Ureter (tissue), 1 donor: ENCODE results near the gene NRIP2. TPM values are rescaled to one million over a fixed set of nuclear protein-coding genes. Genes with fewer than 3 reads are reported as not detected.
"Not testable (repeated sequence)": the region's sequence is repeated elsewhere in the genome, so short reads cannot be mapped to it uniquely, and the experiment has no call there.

ENCODE experiments used
- DNase-seq: peaks from one replicate; pipeline ENCODE4 v3.0.0-alpha.2; 2020; ENCODE audit warnings: low spot score
- total RNA-seq: library from RNA; stranded (reverse); gene quantifications from one replicate; pipeline ENCODE4 v1.2.4, GENCODE V29; 2023
- donor health status: DM: yes; HTN: yes; CAD: no.

NRIP2 gene, protein sequence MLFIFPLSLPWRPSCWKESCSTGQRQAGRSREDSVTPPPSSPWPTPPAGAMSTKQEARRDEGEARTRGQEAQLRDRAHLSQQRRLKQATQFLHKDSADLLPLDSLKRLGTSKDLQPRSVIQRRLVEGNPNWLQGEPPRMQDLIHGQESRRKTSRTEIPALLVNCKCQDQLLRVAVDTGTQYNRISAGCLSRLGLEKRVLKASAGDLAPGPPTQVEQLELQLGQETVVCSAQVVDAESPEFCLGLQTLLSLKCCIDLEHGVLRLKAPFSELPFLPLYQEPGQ
- 3.6 TPM for total RNA-seq

DNA sequence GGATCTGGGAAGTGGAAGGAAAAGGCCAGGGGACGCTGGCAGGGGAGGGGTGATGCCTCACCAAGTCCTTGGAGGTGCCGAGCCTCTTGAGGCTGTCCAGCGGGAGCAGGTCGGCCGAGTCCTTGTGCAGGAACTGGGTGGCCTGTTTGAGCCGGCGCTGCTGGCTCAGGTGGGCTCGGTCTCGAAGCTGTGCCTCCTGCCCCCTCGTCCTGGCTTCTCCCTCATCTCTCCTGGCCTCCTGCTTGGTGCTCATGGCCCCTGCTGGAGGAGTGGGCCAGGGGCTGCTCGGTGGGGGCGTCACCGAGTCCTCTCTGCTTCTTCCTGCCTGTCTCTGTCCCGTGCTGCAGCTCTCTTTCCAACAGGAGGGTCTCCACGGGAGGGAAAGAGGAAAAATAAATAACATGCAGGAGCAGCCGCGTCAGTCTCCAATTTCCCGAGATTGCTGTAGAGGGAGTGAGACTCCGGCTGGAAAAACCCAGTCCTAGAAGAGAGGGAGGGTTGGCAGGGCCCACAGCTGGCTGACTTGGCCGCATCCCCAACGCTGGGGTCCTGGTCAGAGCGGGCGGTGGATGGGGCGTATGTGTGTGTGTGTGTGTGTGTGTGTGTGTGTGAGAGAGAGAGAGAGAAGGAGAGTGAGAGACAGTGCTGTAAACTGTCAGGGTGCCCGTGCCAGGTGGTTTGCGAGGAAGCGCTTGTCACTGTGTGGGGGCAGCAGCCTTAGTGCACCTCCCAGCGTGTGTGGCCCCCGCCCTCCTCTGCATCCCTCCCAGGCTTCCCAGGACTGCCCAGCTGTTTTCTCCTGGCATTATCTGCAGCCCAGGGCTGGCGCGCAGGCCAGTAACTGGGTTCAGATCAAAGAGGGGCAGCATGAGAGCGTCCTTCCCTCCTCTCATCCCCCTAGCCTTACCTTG lies at the start of gene NRIP2:
TSS of gene NRIP2 (minus strand) at position 455 of the 911 bp plus-strand sequence. CDS start at position 403, 52 bp downstream.
- DNase-seq = no peak

DNA sequence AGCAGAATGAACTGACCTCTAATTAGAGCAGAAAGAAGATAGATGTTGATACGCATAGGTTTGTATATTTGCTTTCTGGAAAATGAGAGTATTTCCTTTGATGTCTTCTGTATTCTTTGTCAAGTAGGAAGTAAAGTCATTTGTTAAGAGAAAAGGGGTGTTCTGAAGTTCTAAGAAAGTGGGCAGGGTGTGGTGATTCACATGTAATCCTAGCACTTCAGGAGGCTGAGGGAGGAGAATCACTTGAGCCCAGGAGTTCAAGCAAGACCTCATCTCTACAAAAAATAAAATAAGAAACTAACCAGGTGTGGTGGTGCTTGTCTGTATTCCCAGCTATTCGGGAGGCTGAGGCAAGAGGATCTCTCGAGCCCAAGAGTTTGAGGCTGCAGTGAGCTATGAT lies 45.0 kb upstream of the NRIP2 start:
- DNase-seq = no peak

- DNase-seq = no peak
Measured at GRCh38 chr12:2877953-2878732, 43.3 kb upstream of the NRIP2 start.

GRCh38 chr12:2877047-2877952 lies 42.5 kb upstream of the NRIP2 start, which contains the start of the genes FOXM1 and RHNO1:
Gene FOXM1 (minus strand): TSS chr12:2877174. CDS start chr12:2874478, 2,696 bp downstream.
Gene RHNO1 (plus strand): TSS chr12:2877223. CDS start chr12:2885367, 8,144 bp downstream.
- DNase-seq = peak; percentile 92

GRCh38 chr12:2876431-2877046 lies 41.7 kb upstream of the NRIP2 start:
- DNase-seq = no peak

- not testable (repeated sequence) for DNase-seq
Measured at GRCh38 chr12:2868986-2869632, 34.3 kb upstream of the NRIP2 start.

GRCh38 chr12:2864198-2864597 lies 29.4 kb upstream of the NRIP2 start:
- DNase-seq = no peak

DNA sequence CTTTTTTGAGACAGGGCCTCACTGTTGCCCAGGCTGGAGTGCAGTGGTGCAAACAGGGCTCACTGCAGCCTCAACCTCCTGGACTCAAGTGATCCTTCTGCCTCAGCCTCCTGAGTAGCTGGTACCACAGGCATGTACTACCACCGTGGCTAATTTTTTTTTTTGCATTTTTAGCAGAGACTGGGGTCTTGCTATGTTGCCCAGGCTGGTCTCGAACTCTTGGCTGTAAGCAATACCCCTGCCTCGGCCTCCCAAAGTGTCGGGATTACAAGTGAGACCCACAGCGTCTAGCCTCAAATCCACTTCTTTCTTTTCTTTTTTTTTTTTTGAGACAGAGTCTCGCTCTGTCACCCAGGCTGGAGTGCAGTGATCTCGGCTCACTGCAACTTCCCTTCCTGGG lies 28.6 kb upstream of the NRIP2 start:
- not testable (repeated sequence) for DNase-seq

- DNase-seq = no peak
Measured at GRCh38 chr12:2862876-2863275, 28.0 kb upstream of the NRIP2 start.

DNA sequence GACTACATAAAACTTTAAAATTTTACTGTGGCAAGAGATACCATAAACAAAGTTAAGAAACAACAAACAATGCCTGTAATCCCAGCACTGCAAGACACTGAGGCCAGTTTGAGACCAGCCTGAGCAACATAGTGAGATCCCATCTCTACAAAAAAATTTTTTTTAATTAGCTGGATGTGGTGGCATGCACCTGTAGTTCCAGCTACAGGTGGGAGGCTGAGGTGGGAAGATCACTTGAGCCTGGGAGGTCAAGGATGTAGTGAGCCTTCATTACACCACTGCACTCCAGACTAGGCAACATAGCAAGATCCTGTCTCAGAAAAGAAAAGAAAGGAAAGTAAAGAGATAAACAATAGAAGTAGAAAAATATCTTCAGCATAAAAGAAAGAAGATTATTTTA lies 25.3 kb upstream of the NRIP2 start:
- no peak for DNase-seq

- DNase-seq = no peak
Measured at GRCh38 chr12:2858944-2859421, 24.1 kb upstream of the NRIP2 start.

DNA sequence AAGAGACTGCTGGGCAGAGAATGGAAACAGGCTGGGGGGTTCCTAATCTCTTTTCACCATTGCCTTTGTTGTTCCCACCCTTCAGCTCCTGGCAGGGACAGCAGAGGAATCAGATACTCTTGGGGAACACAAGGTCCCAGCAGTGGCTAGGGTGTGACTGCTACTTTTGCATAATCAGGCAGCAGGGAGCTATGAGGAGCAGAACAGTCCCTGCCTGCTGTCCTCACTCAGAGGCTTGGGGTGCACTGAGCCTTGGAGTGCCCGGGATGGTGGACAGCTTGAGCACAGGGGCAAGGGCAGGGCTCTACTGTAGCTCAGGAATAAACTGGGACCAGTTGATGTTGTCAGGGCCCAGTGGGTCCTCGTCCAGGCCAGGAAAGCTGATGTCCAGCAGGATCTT lies 23.5 kb upstream of the NRIP2 start:
- DNase-seq = no peak

- DNase-seq = no peak
Measured at GRCh38 chr12:2857576-2857975, 22.7 kb upstream of the NRIP2 start.

- DNase-seq = no peak
Measured at GRCh38 chr12:2857021-2857431, 22.2 kb upstream of the NRIP2 start, which contains the start of gene TEX52. Gene TEX52 (minus strand): TSS chr12:2857039. CDS start chr12:2857026, 13 bp downstream.

- DNase-seq = no peak
Measured at GRCh38 chr12:2856051-2856450, 21.2 kb upstream of the NRIP2 start.

DNA sequence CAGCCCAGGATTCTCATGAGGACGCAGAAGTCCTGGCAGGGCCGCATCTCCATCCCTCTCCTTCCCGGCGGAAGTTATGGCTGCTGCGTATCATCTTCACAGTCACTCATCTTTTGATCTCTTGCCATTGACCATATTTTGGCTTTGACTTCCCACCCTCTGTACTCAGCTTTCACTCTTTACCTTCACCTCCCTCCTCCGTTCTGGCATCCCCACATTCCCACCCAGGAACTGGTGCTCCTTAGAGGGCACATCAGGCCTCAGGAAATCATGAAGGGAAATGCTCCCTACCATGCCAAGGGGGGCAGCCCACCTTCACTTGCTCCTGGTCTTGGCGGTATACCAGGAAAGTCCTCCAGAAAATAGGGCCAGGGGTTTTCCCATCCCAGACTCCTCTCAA lies 20.7 kb upstream of the NRIP2 start:
- no peak for DNase-seq

GRCh38 chr12:2854669-2855453 lies 20.0 kb upstream of the NRIP2 start:
- no peak for DNase-seq

- peak; percentile 72 for DNase-seq
Measured at GRCh38 chr12:2853626-2854025, 18.8 kb upstream of the NRIP2 start.

- no peak for DNase-seq
Measured at GRCh38 chr12:2851931-2852330, 17.1 kb upstream of the NRIP2 start.
